ENCODE measurements around the gene PCDHA5. TPM values are rescaled to one million over a fixed set of nuclear protein-coding genes. Genes with fewer than 3 reads are reported as not detected.
"Not testable (repeated sequence)": the region's sequence is repeated elsewhere in the genome, so short reads cannot be mapped to it uniquely, and the experiment has no call there.

The PCDHA5 gene
- polyA plus RNA-seq (2012; ENCODE audit: missing spikeins), result not detected

DNA sequence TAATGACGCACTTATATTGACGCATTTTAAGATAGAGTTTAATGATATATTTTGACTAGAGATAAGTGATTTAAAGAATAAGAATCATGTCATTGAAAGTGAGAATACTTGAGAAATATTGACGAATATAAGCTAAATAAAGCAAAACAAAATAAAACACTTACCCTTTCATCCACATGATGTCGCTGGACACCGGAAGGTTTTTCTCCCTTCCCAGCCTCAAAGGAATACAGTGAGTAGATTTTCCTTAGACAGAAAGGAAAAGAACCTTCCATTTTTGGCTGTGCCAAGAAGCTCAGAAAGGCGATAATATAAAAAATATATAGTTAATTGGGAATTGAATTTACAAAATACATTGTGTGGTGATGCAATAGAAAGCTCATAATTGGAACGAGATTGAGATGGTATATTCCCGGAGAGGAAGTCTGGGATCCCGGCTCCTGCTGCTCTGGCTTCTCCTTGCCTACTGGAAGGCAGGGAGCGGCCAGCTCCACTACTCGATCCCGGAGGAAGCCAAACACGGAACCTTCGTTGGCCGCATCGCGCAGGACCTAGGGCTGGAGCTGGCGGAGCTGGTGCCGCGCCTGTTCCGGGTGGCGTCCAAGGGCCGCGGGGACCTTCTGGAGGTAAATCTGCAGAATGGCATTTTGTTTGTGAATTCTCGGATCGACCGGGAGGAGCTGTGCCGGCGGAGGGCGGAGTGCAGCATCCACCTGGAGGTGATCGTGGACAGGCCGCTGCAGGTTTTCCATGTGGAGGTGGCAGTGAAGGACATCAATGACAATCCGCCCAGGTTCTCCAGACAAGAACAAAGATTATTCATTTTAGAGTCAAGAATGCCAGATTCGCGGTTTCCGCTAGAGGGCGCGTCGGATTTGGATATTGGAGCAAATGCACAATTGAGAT is at the start of gene PCDHA5:
Gene PCDHA5 (plus strand): TSS at position 239 of the 906 bp plus-strand sequence.
- TF ChIP-seq POLR2A (IDR thresholded peaks at IDR 0.05; ENCODE audit: low read depth, low read length) (no peak), TAF1 (IDR thresholded peaks at IDR 0.05; ENCODE audit: borderline replicate concordance, low read depth, low read length) (no peak), POLR2AphosphoS5 (IDR thresholded peaks at IDR 0.05; ENCODE audit: low read depth, low read length) (no peak)
- FAIRE-seq (no peak), DNase-seq (ENCODE audit: insufficient read length) (no peak)

DNA sequence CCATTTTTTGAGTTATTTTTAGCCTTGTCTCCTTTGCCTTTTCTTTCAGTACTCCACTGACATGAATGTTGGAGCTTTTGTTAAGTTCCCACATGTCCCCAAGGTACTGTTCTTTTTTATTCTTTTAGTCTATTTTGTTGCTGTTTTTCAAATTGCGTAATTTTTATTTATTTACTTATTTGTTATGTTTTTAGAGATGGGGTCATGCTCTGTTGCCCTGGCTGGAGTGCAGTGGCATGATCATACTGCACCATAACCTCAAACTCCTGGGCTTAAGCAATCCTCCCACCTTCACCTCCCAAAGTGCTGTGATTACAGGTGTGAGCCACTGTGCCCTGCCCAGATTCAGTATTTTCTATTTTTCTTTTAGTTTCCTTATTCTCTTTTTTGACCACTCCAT is 40.9 kb upstream of the PCDHA5 start:
- no peak for DNase-seq (ENCODE audit: insufficient read length)
- FAIRE-seq, result no peak
- TF ChIP-seq TAF1 (IDR thresholded peaks at IDR 0.05; ENCODE audit: borderline replicate concordance, low read depth, low read length) (no peak), POLR2A (IDR thresholded peaks at IDR 0.05; ENCODE audit: low read depth, low read length) (no peak), POLR2AphosphoS5 (IDR thresholded peaks at IDR 0.05; ENCODE audit: low read depth, low read length) (no peak)

DNA sequence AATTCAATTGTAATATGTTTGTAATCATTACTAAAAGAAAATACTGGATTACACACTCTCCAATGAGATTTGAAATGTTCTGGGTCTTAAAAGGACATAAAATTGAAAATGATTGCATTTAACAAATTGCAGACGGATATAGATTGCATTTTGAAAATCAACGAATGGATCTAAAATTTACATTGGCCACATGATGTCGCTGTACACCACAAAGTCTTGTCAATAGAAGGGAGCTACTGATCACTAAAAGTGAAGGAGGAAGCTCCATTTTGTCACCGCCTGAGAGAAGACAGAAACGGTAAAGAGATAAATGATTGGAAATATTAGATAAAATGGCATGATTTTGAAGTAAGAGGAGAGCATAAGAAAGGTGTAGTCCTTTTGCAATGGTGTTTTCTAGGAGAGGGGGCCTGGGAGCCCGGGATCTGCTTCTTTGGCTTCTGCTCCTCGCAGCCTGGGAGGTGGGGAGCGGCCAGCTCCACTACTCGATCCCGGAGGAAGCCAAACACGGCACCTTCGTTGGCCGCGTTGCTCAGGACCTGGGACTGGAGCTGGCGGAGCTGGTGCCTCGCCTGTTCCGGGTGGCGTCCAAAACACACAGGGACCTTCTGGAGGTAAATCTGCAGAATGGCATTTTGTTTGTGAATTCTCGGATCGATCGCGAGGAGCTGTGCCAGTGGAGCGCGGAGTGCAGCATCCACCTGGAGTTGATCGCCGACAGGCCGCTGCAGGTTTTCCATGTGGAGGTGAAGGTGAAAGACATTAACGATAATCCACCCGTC is 35.3 kb upstream of the PCDHA5 start, which contains the start of gene PCDHA1:
Gene PCDHA1 (plus strand): TSS at position 236 of the 782 bp plus-strand sequence.
- no peak for TF ChIP-seq POLR2AphosphoS5 (IDR thresholded peaks at IDR 0.05; ENCODE audit: low read depth, low read length)
- no peak for TF ChIP-seq TAF1 (IDR thresholded peaks at IDR 0.05; ENCODE audit: borderline replicate concordance, low read depth, low read length)
- no peak for TF ChIP-seq POLR2A (IDR thresholded peaks at IDR 0.05; ENCODE audit: low read depth, low read length)
- DNase-seq (ENCODE audit: insufficient read length) (no peak), FAIRE-seq (no peak)

GRCh38 chr5:140787422-140787821 is 34.0 kb upstream of the PCDHA5 start:
- DNase-seq (ENCODE audit: insufficient read length), result not testable (repeated sequence)

DNA sequence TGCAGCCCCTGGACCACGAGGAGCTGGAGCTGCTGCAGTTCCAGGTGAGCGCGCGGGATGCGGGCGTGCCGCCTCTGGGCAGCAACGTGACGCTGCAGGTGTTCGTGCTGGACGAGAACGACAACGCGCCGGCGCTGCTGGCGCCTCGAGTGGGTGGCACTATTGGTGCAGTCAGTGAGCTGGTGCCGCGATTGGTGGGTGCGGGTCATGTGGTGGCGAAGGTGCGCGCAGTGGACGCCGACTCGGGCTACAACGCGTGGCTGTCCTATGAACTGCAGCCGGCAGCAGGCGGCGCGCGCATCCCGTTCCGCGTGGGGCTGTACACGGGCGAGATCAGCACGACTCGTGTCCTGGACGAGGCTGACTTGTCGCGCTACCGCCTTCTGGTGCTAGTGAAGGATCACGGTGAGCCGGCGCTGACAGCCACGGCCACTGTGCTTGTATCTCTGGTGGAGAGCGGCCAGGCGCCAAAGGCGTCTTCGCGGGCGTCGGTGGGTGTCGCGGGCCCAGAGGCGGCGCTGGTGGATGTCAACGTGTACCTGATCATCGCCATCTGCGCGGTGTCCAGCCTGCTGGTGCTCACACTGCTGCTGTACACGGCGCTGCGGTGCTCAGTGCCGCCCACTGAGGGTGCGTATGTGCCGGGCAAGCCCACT is 33.4 kb upstream of the PCDHA5 start:
- DNase-seq (ENCODE audit: insufficient read length); FAIRE-seq: not testable (repeated sequence)

More at GRCh38 chr5:140787422-140787821, 34.0 kb upstream of the PCDHA5 start:
- not testable (repeated sequence) for FAIRE-seq

DNA sequence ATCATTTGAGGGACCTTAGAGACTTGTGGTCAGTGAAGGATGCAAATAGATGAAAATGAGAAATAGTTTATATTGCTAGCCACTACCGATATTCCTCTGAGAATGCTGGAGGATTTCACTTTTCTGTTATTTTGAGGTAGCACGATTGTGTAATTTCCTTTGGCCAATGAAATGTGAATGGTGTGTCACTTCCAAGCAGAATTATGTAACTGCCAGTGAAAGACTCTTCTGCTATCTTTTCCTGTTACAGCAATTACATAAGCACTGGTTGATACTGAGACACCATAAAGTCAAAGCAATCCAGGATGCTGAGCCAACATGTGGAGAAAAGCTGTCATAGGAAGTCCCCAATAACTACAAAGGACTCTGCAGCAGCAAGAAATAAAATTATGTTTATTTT is 30.3 kb upstream of the PCDHA5 start:
- FAIRE-seq (no peak), DNase-seq (ENCODE audit: insufficient read length) (no peak)
- no peak for TF ChIP-seq POLR2AphosphoS5 (IDR thresholded peaks at IDR 0.05; ENCODE audit: low read depth, low read length)
- TF ChIP-seq POLR2A (IDR thresholded peaks at IDR 0.05; ENCODE audit: low read depth, low read length), result no peak
- TF ChIP-seq TAF1 (IDR thresholded peaks at IDR 0.05; ENCODE audit: borderline replicate concordance, low read depth, low read length), result no peak

DNA sequence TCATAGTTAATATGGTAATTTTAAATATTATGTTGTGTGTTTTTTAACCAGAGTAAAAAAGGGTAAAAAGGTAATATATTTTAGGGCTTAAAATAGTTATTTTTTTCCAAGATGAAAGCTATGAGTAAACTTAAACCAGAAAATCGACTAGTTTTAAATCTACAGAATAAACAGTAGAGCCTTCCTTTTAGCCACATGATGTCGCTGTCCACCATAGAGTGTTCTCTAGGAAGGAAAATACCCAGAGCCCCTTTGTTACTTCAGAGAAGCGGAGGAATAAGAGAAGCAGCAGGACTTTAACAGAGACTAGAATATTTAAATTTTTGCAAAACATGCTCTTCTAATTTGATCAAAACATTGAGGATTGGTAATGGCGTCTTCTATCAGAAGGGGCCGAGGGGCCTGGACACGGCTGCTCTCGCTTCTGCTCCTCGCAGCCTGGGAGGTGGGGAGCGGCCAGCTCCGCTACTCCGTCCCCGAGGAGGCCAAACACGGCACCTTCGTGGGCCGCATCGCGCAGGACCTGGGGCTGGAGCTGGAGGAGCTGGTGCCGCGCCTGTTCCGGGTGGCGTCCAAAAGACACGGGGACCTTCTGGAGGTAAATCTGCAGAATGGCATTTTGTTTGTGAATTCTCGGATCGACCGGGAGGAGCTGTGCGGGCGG is 26.7 kb upstream of the PCDHA5 start, which contains the start of gene PCDHA2:
Gene PCDHA2 (plus strand): TSS at position 258 of the 664 bp plus-strand sequence.
- no peak for DNase-seq (ENCODE audit: insufficient read length)
- FAIRE-seq, result no peak
- TF ChIP-seq TAF1 (IDR thresholded peaks at IDR 0.05; ENCODE audit: borderline replicate concordance, low read depth, low read length) (no peak), POLR2A (IDR thresholded peaks at IDR 0.05; ENCODE audit: low read depth, low read length) (no peak), POLR2AphosphoS5 (IDR thresholded peaks at IDR 0.05; ENCODE audit: low read depth, low read length) (no peak)

DNA sequence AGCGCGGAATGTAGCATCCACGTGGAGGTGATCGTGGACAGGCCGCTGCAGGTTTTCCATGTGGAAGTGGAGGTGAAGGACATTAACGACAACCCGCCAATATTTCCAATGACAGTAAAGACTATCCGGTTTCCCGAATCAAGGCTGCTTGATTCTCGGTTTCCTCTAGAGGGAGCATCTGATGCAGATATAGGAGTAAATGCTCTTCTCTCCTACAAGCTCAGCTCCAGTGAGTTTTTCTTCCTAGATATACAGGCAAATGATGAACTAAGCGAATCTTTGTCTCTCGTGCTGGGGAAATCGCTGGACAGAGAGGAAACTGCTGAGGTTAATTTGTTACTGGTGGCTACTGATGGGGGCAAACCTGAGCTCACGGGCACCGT is 26.2 kb upstream of the PCDHA5 start:
- FAIRE-seq, result no peak
- DNase-seq (ENCODE audit: insufficient read length), result no peak
- TF ChIP-seq POLR2AphosphoS5 (IDR thresholded peaks at IDR 0.05; ENCODE audit: low read depth, low read length) (no peak), TAF1 (IDR thresholded peaks at IDR 0.05; ENCODE audit: borderline replicate concordance, low read depth, low read length) (no peak), POLR2A (IDR thresholded peaks at IDR 0.05; ENCODE audit: low read depth, low read length) (no peak)

DNA sequence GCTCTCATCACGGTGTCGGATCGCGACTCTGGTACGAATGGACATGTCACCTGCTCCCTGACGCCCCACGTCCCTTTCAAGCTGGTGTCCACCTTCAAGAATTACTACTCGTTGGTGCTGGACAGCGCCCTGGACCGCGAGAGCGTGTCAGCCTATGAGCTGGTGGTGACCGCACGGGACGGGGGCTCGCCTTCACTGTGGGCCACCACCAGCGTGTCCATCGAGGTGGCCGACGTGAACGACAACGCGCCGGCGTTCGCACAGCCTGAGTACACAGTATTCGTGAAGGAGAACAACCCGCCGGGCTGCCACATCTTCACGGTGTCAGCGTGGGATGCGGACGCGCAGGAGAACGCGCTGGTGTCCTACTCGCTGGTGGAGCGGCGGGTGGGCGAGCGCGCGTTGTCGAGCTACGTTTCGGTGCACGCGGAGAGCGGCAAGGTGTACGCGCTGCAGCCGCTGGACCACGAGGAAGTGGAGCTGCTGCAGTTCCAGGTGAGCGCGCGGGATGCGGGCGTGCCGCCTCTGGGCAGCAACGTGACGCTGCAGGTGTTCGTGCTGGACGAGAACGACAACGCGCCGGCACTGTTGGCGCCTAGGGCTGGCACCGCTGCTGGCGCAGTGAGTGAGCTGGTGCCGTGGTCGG is 25.2 kb upstream of the PCDHA5 start:
- DNase-seq (ENCODE audit: insufficient read length), result not testable (repeated sequence)

GRCh38 chr5:140796718-140797095 is 24.7 kb upstream of the PCDHA5 start:
- TF ChIP-seq POLR2A (IDR thresholded peaks at IDR 0.05; ENCODE audit: low read depth, low read length) (no peak), TAF1 (IDR thresholded peaks at IDR 0.05; ENCODE audit: borderline replicate concordance, low read depth, low read length) (no peak), POLR2AphosphoS5 (IDR thresholded peaks at IDR 0.05; ENCODE audit: low read depth, low read length) (no peak)
- DNase-seq (ENCODE audit: insufficient read length), result no peak
- no peak for FAIRE-seq

More for the DNA sequence above, 25.2 kb upstream of the PCDHA5 start:
- not testable (repeated sequence) for FAIRE-seq

Data from GM12892 (cell line).